Activated CD4-positive, alpha-beta T cell treated with anti-CD3 and anti-CD28 coated beads, Interleukin-10, Interleukin-2, amounts not matched to agents 100 ng/mL and 50 ng/mL, durations not matched to agents 16 hours and 8 hours (primary cell): ENCODE data around the gene SLITRK1.

Experiments
- DNase-seq: peaks from one replicate; pipeline ENCODE4 v3.0.0-alpha.2; 2020

Gene SLITRK1

DNA sequence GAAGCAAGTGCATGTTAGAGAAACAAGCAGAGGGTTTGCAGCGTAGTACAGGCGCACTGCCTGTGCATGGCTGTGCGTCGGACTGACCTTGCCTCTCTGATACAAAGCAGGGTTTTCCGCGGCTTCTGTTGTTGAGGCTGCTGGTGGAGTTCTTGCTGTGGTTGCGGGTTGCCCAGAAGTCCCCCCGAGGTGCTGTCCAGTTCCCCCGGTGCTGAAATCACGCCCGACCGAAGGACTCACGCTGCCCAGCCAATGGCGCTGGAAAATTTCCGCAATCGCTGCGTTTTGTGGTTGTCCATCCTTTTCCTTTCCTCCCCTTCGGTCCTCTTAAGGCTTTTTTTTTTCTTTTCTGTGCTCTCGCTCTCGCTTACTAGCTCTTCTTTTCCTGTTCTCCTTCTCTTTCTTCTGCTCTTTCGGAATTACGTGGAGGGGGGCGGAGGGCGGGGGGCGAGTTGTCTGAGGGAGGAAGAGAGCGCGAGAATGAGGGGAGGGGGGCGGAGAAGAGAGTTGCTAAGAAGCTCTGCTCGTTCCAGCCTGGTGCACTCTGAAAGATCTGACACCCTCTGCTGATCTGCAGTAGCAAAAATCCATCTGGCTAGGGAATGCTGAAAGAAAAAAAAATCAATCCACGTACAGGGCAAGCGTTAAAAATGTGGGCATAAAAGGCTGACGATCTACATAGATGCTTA is at the start of gene SLITRK1:
Gene SLITRK1 (minus strand): TSS at position 558 of the 689 bp plus-strand sequence. CDS start 967 bp downstream, outside the sequence.
- DNase-seq: peak; percentile 23

DNA sequence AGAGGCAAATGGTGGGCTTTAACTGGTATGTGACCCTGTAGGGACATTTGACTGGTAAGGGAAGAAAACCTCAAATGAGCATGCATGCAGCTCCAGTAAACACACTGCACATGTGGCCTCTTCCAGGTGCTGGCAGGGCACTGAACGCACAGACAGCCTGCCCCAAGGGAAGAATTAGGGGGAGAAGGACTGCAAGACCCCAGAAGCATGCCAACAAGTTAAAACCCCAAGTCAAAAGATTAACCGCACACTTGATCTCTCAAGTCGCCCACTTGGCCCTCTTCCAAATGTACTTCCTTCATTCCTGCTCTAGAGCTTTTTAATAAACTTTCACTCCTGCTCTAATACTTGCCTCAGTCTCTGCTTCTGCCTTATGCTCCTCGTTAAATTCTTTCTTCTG is 46.9 kb upstream of the SLITRK1 start:
- no peak for DNase-seq

GRCh38 chr13:83919775-83920174 is 37.5 kb upstream of the SLITRK1 start:
- DNase-seq: no peak

GRCh38 chr13:83914368-83914767 is 32.1 kb upstream of the SLITRK1 start:
- no peak for DNase-seq

DNA sequence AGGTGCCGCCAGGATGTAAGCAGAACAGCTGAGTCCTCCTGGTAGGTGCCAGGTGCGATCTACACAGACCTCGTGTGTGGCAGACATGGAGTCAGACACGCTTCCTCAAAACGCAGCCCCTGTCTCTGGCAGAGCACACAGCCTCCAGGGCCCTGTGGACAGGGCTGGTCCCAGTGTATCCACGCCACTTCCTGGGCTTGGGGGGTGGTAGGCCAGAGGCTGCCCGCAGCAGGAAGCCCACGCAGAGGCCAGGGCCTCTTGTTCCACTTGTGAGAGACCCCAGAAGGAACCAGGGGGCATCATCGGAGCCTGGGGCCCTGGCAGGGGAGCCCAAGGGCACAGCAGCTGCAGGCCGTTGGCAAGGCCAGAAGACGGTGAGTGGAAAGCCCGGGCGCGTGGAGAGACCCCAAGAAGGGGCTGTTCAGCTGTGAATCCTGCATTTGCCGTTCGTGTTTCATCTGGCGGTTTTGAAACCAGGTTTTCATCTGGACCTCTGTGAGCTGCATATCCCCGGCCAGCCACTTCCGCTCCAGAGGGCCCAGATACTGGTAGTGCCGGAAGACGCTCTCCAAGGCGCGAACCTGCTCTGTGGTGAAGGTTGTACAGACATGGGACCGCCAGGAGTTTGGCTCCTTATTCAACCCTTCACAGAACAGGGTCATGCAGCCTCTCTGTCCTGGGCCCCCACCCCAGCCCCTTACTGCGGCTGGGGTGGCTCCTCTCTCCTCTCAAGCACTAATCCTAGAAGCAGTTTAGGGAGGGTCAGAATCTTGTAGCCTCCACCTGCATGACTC is 25.1 kb upstream of the SLITRK1 start:
- DNase-seq: no peak

DNA sequence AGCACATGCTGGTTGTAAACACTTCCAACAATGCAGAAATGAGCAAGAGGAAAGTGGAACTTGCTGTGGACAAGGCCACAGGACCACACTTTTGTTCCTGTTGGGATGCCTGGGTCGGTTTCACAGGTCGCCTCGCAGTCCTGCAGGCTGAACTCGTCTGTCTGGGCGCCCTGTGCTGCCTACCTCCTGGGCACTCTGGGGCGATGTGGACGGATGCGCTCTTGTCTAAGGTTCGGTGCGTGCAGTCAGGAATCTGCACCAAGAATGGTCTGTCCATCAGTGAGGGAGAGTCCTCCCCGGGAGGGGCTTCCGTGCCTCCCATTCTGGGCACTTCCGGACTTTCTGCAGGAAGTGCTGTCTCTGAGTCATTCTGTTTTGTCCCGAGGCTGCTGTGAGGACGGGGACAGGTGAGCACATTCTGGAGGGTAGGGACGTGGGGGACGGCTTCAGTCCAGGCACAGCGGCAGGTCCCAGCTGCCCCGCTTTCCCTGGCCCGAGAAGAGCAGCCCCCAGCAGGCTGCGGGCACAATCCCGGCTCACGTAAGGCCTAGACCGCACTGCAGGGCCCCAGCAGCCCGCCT is 24.1 kb upstream of the SLITRK1 start:
- no peak for DNase-seq

GRCh38 chr13:83905641-83906040 is 23.4 kb upstream of the SLITRK1 start:
- peak; percentile 33 for DNase-seq

GRCh38 chr13:83895994-83896580 is 13.8 kb upstream of the SLITRK1 start:
- no peak for DNase-seq

DNA sequence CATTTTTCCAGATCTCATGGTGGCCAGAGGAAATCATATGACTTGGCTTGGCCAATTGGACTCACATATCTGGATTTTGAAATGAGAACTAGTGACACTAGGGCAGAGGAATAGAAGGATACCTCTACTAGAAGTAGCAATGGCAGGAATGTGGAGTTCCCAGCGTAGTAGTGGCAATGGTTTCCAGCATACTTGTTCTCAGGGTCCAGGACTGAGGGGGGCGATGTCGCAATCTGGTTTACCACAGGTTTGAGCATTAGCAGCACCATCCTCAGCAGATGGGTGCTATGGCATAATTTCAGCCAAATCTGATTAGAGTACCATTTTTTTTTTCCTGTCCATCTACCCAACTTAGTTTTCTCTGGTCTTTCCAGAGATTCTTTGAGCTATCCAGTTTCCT is 8.1 kb upstream of the SLITRK1 start:
- DNase-seq: no peak

DNA sequence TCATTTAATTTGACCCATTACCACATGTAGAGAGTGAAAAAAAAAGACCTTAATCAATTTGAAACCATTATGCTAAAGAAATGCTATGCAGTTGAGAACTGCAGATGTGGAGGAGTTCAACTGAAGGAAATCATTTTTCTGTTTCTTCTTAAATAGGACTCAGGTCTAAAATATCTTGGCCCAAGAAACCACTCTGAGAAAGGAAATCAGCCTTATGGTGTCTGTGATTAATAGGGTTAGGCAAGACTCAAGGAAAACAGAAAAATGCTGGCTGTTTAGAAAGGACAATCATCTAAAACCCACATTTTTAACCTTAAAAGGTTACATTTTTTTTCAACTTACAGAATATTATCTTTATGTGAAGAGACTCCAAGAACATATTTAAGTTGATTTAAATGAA is 1.9 kb upstream of the SLITRK1 start:
- no peak for DNase-seq

DNA sequence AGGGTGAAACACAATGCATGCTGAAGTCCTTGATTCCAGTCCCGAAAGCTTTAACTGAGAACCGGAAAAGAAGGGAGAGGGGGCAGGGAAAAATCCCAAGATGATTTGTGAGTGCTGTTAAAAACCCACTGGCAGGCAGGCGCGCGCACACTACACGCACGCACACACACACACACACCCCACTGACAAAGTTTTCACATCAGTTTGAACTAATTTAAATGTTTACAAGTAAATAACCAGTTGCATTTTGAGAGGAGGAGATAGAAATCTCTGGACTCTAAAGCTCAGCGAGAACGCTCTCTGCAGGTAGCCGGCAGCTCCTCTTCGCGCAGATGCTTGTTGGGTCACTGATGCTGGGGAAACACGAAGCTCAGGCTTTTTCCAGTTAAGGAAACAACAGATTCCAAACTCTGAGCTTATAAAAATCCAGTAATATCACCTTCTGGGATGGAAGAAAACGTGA is 818 bp upstream of the SLITRK1 start:
- DNase-seq: no peak

- DNase-seq: no peak
Observed at GRCh38 chr13:83882606-83882959, 309 bp upstream of the SLITRK1 start.

DNA sequence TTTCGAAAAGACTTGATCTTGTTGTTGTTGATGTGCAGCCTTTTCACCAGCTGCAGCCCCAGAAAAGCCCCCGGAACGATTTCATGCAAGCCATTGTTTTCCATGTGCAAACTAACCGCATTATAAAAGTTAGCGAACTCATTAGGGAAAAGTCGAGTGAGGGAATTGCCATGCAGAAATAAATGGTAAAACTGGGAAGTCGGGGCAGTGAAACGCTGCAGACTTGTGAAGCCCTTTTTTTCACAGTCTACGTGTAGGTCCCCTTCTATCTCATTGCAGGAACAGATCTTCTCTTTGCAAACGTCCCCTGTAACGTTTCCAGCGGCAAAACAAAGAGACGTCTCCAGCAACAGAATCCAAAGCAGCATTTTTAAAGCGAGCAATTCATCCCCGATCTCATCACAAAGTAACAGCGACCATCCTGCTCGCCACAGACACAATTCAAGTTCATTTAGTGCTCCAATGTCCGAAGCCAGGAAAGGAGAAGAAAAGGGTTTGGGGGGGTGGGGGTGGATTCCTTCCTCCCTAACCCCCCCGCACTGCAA is 1.1 kb downstream of the SLITRK1 start:
- no peak for DNase-seq

DNA sequence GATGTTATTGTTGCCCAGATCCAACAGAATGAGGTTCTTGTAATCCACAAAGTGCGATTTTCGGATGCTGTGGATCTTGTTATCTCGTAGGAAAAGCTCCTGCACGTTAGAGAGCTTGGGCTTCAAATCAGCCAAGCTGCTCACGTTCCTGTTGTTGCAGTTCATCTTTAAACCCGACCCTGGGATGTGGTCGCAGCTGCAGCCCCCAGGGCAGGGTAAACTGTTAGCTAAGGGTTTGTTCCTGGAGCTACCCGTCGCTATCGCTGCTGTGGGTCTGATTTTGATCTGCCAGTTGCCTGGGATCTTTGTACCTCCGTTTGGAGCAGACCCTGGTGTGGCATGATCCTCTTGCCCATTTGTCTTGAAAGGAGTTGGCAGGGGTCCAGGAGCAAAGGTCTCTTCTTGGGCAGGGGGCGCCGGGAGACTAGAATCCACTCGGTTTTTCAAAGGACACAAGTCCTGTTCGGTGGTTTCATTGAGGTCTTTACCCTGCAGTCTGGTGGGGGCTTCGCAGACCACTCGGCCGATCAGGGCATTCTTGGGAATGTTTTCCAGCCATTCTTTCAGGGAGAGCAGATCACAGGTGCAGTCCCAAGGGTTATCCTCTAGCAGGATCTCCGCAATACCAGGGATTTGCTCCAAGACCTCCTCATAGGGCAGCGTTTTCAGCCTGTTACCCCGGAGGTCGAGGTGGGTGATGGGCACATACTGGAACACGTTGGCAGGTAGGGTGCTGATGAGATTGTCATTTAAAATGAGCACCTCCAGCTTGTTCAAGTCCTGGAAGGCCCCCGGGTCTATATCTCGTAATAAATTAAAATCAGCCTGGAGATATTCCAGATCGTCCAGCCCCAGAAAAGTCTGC is 1.8 kb downstream of the SLITRK1 start:
- DNase-seq: no peak

DNA sequence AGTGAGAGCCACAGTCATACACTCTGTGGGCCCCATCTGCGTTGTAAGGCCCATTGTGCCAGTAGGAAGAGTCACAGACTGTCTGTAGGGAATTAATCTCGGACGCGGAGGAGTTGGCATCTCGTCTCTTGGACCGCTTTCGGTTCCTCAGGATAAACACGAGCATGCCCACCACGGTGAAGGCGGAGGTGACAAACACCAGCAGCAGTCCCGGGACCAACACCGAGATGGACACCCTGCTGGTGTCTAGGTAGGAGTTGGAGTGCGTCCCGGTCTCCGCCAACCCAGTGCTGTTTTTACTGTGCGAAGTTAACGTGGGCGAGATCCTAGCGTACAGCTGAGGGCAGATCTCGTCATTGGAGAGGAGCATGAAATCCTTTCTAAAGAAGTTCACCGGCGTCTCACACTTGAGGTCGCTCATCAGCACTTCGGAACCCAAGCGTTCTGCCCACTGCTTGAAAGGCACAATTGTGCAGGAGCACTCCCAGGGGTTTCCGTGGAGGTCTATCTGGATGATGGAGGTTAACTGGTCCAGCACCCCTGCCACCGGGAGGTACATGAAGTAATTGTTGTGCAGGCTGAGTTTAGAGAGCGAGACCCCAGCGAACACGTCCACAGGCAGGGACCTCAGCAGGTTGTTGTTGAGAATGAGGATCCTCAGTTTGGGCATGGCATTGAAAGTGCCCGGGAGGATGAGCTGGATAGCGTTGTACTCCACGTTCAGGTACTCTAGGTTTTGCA is 2.7 kb downstream of the SLITRK1 start:
- DNase-seq: no peak

DNA sequence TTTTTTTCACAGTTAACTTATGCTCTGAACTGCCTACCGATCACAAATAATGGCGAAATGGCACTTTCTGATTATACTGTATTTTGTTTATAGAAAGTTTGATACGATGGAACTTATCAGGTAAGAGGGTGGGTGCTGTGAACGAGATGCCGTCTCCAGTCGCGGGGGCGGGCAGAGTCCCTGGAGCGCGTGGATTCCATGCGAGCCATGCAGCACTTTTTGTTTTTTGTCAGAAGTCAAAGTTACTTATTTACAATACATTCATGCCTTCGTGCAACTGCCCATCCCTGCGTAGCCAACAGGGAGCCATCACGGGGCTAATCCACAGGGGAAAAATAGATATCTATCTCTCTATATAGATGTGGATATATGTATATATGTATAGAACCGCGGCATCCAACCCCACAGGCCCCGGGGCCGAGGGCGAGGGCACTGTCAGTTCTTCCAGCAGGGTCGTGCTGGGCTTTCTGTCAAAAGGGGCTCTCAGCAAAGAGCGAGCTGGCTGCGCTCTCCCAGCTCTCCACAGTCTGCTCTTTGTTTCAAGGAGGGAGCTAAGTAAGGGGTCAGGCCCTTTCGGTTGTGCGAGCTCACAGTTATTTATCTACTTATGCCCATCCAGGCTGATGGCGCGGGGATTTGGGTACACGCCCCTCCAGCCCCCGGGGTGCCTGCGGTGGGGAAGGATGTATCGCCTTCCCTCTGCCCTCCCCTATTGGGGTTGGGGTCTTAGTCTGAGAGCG is 3.4 kb downstream of the SLITRK1 start:
- no peak for DNase-seq

GRCh38 chr13:83877651-83878355 is 4.5 kb downstream of the SLITRK1 start:
- DNase-seq: no peak

DNA sequence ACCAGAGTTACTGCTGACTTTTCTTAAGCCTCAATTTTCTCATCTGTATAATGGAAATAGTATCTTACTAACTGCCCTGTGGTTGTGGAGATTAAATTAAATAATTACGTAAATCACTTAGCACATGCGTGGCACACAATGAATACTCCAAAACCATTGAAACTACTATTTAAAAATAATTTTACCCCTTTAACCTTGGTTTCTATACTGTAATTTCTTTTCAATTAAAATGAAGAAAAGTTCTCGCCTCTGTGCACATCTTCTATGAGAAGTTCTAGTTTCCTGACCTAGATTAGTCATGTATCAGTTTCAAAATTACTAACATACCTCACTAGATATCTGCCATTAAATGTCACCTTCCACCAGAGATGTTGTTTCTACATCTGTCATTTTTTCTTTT is 5.7 kb downstream of the SLITRK1 start:
- peak; percentile 56 for DNase-seq

GRCh38 chr13:83867708-83868107 is 14.6 kb downstream of the SLITRK1 start:
- no peak for DNase-seq
